Activated CD4-positive, alpha-beta memory T cell treated with anti-CD3 and anti-CD28 coated beads for 36 hours (primary cell): ENCODE measurements around the gene ROR2. TPM values are rescaled to one million over a fixed set of nuclear protein-coding genes. Genes with fewer than 3 reads are reported as not detected.
A peak's percentile ranks its signal among the peaks of the same experiment; 100 is the strongest.

Experiments
- CTCF ChIA-PET: fragments of 350-600 bp; sonication (Branson Sonifier 250); formaldehyde crosslinking; loops from one replicate; lab custom pipeline; 2021; ENCODE audit warnings: antibody characterized with exemption, inconsistent platforms; lab: Charles Lee
- POLR2A ChIA-PET: fragments of 350-600 bp; sonication (Branson Sonifier 250); formaldehyde crosslinking; loops from one replicate; lab custom pipeline; 2021; ENCODE audit warnings: antibody characterized with exemption; lab: Charles Lee
- DNase-seq: peaks from one replicate; pipeline ENCODE4 v3.0.0-alpha.2; 2020
- H3K27ac Mint-ChIP-seq: one replicate; pipeline ENCODE4 v1.8.0; 2021; ENCODE audit warnings: mixed read lengths
- H3K27me3 Mint-ChIP-seq: one replicate; pipeline ENCODE4 v1.8.0; 2021; ENCODE audit warnings: mixed read lengths
- H3K36me3 Mint-ChIP-seq: one replicate; pipeline ENCODE4 v1.8.0; 2021; ENCODE audit warnings: mixed read lengths
- H3K4me1 Mint-ChIP-seq: one replicate; pipeline ENCODE4 v1.8.0; 2021; ENCODE audit warnings: low read depth, mixed read lengths
- H3K4me3 Mint-ChIP-seq: one replicate; pipeline ENCODE4 v1.8.0; 2021; ENCODE audit warnings: mild to moderate bottlenecking, mixed read lengths
- H3K9me3 Mint-ChIP-seq: one replicate; pipeline ENCODE4 v1.8.0; 2021; ENCODE audit warnings: mixed read lengths
- intact Hi-C: fragments of 100-400 bp; cut with micrococcal nuclease; formaldehyde crosslinking; loops from one replicate; pipeline ENCODE4 v1.15.1; 2023
- total RNA-seq, 2 experiments: library from RNA; stranded (reverse); gene quantifications; one replicate each; pipeline ENCODE4 v1.2.3, GENCODE V29; 2021

ROR2 gene
- total RNA-seq, 2 experiments from 2014 or later, result 0.05 to 0.31 TPM

GRCh38 chr9:91606255-91606995 is 343.6 kb downstream of the ROR2 start:
- H3K27me3 Mint-ChIP-seq, result peaks cover 16% of the 10 kb centered on the region
- no peaks in the 10 kb centered on the region for H3K4me1 Mint-ChIP-seq
- DNase-seq, result no peak
- intact Hi-C loops, result no loop called here
- no peak overlapping the region for H3K27ac Mint-ChIP-seq
- H3K4me3 Mint-ChIP-seq, result no peak overlapping the region
- no peaks in the 10 kb centered on the region for H3K36me3 Mint-ChIP-seq
- H3K9me3 Mint-ChIP-seq, result no peaks in the 10 kb centered on the region
- ChIA-PET CTCF (no interaction called here), POLR2A (no interaction called here)

GRCh38 chr9:91604451-91605179 is 345.4 kb downstream of the ROR2 start:
- H3K27ac Mint-ChIP-seq, result no peak overlapping the region
- DNase-seq, result no peak
- H3K4me1 Mint-ChIP-seq, result no peaks in the 10 kb centered on the region
- H3K36me3 Mint-ChIP-seq, result no peaks in the 10 kb centered on the region
- H3K4me3 Mint-ChIP-seq, result no peak overlapping the region
- no peaks in the 10 kb centered on the region for H3K9me3 Mint-ChIP-seq
- POLR2A ChIA-PET, result no interaction called here
- CTCF ChIA-PET, result no interaction called here
- peaks cover 23% of the 10 kb centered on the region for H3K27me3 Mint-ChIP-seq
- intact Hi-C loops, result no loop called here

GRCh38 chr9:91603932-91604331 is 346.1 kb downstream of the ROR2 start:
- ChIA-PET POLR2A (no interaction called here), CTCF (no interaction called here)
- Mint-ChIP-seq H3K4me1 (no peaks in the 10 kb centered on the region), H3K27me3 (peaks cover 23% of the 10 kb centered on the region), H3K36me3 (no peaks in the 10 kb centered on the region), H3K27ac (no peak overlapping the region), H3K9me3 (no peaks in the 10 kb centered on the region), H3K4me3 (no peak overlapping the region)
- intact Hi-C loops, result no loop called here
- no peak for DNase-seq

GRCh38 chr9:91599564-91599963 is 350.5 kb downstream of the ROR2 start:
- H3K9me3 Mint-ChIP-seq, result no peaks in the 10 kb centered on the region
- ChIA-PET POLR2A (no interaction called here), CTCF (interaction anchor here (0.6 kb wide), 1 partner anchor 1613 kb away, joined by 3 read pairs; no protein-coding TSS in a partner anchor)

GRCh38 chr9:91591627-91592026 is 358.4 kb downstream of the ROR2 start:
- no peaks in the 10 kb centered on the region for H3K36me3 Mint-ChIP-seq
- intact Hi-C loops, result no loop called here
- H3K4me1 Mint-ChIP-seq, result no peaks in the 10 kb centered on the region
- H3K4me3 Mint-ChIP-seq, result no peak overlapping the region
- DNase-seq, result no peak
- no peak overlapping the region for H3K27ac Mint-ChIP-seq
- no peaks in the 10 kb centered on the region for H3K9me3 Mint-ChIP-seq
- ChIA-PET POLR2A (no interaction called here), CTCF (no interaction called here)
- peaks cover 8% of the 10 kb centered on the region for H3K27me3 Mint-ChIP-seq

More at GRCh38 chr9:91599564-91599963, 350.5 kb downstream of the ROR2 start:
- no peak overlapping the region for H3K4me3 Mint-ChIP-seq
- intact Hi-C loops, result no loop called here
- H3K27me3 Mint-ChIP-seq, result peaks cover 18% of the 10 kb centered on the region
- no peaks in the 10 kb centered on the region for H3K4me1 Mint-ChIP-seq
- H3K27ac Mint-ChIP-seq, result no peak overlapping the region
- H3K36me3 Mint-ChIP-seq, result no peaks in the 10 kb centered on the region
- no peak for DNase-seq

GRCh38 chr9:91589101-91589553 is 360.9 kb downstream of the ROR2 start:
- H3K9me3 Mint-ChIP-seq, result no peaks in the 10 kb centered on the region
- no peak overlapping the region for H3K27ac Mint-ChIP-seq
- intact Hi-C loops, result no loop called here
- H3K27me3 Mint-ChIP-seq, result peaks cover 6% of the 10 kb centered on the region
- H3K4me3 Mint-ChIP-seq, result no peak overlapping the region
- peak; percentile 17 for DNase-seq
- no peaks in the 10 kb centered on the region for H3K36me3 Mint-ChIP-seq
- ChIA-PET CTCF (no interaction called here), POLR2A (no interaction called here)
- no peaks in the 10 kb centered on the region for H3K4me1 Mint-ChIP-seq

GRCh38 chr9:91586282-91586681 is 363.7 kb downstream of the ROR2 start:
- Mint-ChIP-seq H3K4me3 (no peak overlapping the region), H3K4me1 (no peaks in the 10 kb centered on the region), H3K36me3 (no peaks in the 10 kb centered on the region), H3K27me3 (peaks cover 6% of the 10 kb centered on the region), H3K9me3 (no peaks in the 10 kb centered on the region), H3K27ac (no peak overlapping the region)
- no peak for DNase-seq
- ChIA-PET CTCF (no interaction called here), POLR2A (no interaction called here)
- intact Hi-C loops, result no loop called here

- Mint-ChIP-seq H3K27me3 (peaks cover 6% of the 10 kb centered on the region), H3K36me3 (no peaks in the 10 kb centered on the region), H3K9me3 (no peaks in the 10 kb centered on the region), H3K4me3 (no peak overlapping the region), H3K27ac (no peak overlapping the region), H3K4me1 (no peaks in the 10 kb centered on the region)
- intact Hi-C loops, result no loop called here
- no peak for DNase-seq
- POLR2A ChIA-PET, result no interaction called here
- CTCF ChIA-PET, result interaction anchor here (1.0 kb wide), 1 partner anchor 669 kb away, joined by 3 read pairs; no protein-coding TSS in a partner anchor
Observed at GRCh38 chr9:91583966-91584365, 366.1 kb downstream of the ROR2 start.

- Mint-ChIP-seq H3K4me3 (no peak overlapping the region), H3K36me3 (no peaks in the 10 kb centered on the region), H3K27me3 (peaks cover 2% of the 10 kb centered on the region), H3K27ac (no peak overlapping the region), H3K9me3 (no peaks in the 10 kb centered on the region), H3K4me1 (no peaks in the 10 kb centered on the region)
- CTCF ChIA-PET, result no interaction called here
- POLR2A ChIA-PET, result no interaction called here
- no peak for DNase-seq
- intact Hi-C loops, result no loop called here
Observed at GRCh38 chr9:91583161-91583875, 366.7 kb downstream of the ROR2 start.

GRCh38 chr9:91582181-91582580 is 367.8 kb downstream of the ROR2 start:
- Mint-ChIP-seq H3K27ac (no peak overlapping the region), H3K27me3 (peaks cover 2% of the 10 kb centered on the region), H3K9me3 (no peaks in the 10 kb centered on the region), H3K36me3 (no peaks in the 10 kb centered on the region), H3K4me1 (no peaks in the 10 kb centered on the region), H3K4me3 (no peak overlapping the region)
- intact Hi-C loops, result no loop called here
- ChIA-PET POLR2A (interaction anchor here (0.7 kb wide), 1 partner anchor 27 kb away, joined by 5 read pairs; no protein-coding TSS in a partner anchor), CTCF (no interaction called here)
- no peak for DNase-seq

GRCh38 chr9:91580136-91580535 is 369.9 kb downstream of the ROR2 start:
- Mint-ChIP-seq H3K27me3 (peaks cover under 1% of the 10 kb centered on the region), H3K4me3 (no peak overlapping the region), H3K27ac (no peak overlapping the region), H3K4me1 (no peaks in the 10 kb centered on the region), H3K9me3 (no peaks in the 10 kb centered on the region), H3K36me3 (no peaks in the 10 kb centered on the region)
- ChIA-PET CTCF (interaction anchor here (0.6 kb wide), 1 partner anchor 120 kb away, joined by 4 read pairs; no protein-coding TSS in a partner anchor), POLR2A (no interaction called here)
- DNase-seq, result no peak
- intact Hi-C loops, result no loop called here

GRCh38 chr9:91578911-91579310 is 371.1 kb downstream of the ROR2 start:
- no peaks in the 10 kb centered on the region for H3K9me3 Mint-ChIP-seq
- H3K4me1 Mint-ChIP-seq, result no peaks in the 10 kb centered on the region
- ChIA-PET POLR2A (no interaction called here), CTCF (no interaction called here)
- intact Hi-C loops, result no loop called here
- no peaks in the 10 kb centered on the region for H3K36me3 Mint-ChIP-seq
- no peak for DNase-seq
- no peaks in the 10 kb centered on the region for H3K27me3 Mint-ChIP-seq
- no peak overlapping the region for H3K4me3 Mint-ChIP-seq
- H3K27ac Mint-ChIP-seq, result no peak overlapping the region
